Measurements from ENCODE around the gene LTBP1.
"Not testable (repeated sequence)": the region's sequence is repeated elsewhere in the genome, so short reads cannot be mapped to it uniquely, and the experiment has no call there.

Gene LTBP1

DNA sequence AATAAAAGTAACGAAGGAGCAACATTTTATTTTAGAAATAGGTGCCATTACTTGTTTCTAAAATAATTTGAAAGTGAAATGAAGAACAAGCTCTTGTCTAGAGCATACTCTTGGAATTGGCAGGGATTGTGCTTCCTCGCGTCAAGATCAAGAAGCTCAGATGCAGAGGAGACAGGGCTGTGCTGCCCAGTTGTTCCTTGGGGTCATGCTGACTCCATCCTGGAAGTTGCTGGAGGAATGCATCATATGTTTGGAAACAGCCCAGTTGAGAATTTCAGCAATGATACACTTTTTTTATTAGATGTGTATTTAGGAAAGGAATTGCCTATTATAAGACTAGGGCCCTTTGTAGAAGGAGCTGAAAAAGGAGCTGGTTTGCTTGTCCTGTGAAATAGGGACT is 17.2 kb downstream of the LTBP1 start:
- no peak for DNase-seq

DNA sequence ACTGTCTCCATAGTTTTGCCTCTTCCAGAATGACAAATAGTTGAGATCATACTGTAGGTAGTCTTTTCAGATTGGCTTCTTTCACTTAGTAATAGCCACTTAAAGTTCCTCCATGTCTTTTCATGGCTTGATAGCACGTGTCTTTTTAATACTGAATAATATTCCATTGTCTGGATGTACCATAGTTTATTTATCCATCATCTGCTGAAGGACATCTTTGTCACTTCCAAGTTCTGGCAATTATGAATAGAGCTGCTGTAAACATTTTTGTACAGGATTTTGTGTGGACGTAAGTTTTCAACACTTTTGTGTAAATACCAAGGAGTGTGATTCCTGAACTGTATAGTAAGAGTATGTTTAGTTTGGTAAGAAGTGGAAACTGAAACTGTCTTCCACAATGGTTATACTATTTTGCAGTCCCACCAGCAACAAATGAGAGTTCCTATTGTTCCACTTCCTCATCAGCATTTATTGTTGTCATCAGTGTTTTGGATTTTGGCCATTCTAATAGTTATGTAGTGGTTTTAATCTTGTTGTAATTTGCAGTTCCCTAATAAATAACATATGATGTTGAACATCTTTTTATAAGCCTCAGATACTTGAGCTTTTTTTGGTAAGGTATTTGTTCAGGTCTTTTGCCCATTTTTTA is 18.9 kb downstream of the LTBP1 start:
- DNase-seq = no peak

DNA sequence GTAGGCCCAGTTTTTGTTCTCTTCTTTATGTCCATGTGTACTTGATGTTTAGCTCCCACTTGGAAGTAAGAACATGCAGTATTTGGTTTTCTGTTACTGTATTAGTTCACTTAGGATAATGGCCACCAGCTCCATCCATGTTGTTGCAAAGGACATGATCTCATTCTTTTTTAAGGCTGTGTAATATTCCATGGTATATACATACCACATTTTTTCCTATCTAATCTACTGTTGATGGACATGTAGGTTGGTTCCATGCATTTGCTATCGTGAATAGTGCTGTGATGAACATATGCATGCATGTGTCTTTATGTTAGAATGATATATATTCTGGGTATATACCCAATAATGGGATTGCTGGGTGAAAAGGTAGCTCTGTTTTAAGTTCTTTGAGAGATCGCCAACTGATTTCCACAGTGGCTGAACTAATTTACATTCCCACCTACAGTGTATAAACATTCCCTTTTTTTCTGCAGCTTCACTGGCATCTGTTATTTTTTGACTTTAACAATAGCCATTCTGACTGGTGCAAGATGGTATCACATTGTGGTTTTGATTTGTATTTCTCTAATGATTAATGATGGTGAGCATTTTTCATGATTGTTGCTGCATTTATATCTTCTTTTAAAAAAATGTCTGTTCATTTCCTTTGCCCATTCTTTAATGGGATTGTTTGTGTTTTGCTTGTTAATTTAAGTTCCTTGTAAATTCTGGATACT is 22.9 kb downstream of the LTBP1 start:
- DNase-seq = no peak

DNA sequence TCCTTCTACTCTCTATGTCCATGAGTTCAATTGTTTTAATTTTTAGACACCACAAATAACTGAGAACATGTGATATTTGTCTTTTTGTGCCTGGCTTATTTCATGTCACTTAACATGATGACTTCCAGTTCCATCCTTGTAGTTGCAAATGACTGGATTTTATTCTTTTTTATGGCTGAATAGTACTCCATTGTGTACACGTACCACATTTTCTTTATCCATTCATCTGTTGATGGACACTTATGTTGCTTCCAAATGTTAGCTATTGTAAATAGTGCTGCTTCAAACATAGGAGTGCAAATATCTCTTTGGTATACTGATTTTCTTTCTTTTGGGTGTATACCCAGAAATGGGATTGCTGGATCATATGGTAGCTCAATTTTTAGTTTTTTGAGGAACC is 27.0 kb downstream of the LTBP1 start:
- DNase-seq = not testable (repeated sequence)

DNA sequence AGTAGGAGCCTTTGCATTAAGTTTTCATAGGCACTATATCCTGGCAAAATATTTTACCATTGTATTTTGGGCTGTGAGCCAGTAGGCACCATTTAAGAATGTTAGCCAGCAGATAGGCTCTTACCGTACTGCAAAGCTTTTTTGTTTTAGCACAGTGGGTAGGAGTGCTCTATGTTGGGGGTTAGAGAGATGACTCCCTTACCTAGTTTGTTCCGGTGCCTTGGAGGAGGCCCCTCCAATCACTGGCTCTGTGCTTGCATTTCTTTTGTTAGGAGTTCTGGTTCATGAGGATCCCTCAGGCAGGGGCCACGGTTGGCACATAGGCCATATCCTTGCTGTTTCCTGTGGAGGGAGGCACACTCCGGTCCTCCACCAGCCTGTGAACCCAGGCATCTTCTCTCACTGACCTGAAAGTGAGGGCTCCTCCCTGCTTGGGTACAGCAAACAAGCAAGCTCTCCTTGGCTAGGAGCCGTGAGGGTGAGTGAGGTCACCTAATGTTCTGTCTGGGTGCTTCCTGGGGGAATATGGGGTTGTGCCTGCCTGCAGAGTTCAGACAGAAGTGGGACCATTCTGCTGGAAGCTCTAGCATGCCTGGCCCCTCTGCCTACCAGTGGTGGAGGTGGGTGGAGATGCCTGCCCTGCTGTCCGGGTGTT is 29.8 kb downstream of the LTBP1 start:
- no peak for DNase-seq

DNA sequence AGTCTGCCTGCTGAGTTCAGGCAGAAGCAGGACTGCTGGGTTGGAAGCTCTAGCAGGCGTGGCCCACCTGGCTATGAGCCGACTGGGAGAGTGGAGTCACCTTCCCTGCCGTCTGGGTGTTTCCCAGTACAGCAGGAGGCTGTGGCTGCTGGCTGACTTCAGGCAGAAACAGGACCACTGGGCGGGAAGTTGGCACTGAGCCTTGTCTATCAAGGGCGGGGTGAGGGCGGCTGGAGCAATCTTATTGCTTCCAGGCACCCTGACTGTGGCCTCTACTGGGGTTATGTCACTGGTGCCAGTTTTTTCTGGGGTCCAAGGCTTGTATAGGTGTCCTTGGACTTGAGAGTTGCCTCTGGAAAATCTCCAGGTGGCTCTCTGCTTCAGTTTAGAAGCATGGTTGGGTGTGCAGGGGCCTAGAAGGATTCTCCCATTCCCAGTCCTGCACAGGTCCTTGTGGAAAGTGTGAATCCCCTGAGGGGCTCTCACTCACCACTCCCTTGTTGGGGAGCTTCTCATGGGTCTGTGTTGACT is 30.5 kb downstream of the LTBP1 start:
- peak; percentile 0 for DNase-seq

DNA sequence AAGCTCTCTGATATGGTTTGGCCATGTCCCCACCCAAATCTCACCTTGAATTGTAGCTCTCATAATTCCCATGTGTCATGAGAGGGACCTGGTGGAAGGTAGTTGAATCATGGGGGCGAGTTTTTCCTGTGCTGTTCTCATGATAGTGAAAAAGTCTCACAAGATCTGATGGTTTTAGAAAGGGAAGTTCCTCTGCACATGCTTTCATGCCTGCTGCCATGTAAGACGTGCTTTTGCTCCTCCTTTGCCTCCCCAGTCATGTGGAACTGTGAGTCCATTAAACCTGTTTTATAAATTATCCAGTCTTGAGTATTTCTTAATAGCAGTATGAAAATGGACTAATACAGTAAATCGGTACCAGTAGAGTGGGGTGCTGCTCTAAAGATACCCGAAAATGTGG is 34.9 kb downstream of the LTBP1 start:
- no peak for DNase-seq

DNA sequence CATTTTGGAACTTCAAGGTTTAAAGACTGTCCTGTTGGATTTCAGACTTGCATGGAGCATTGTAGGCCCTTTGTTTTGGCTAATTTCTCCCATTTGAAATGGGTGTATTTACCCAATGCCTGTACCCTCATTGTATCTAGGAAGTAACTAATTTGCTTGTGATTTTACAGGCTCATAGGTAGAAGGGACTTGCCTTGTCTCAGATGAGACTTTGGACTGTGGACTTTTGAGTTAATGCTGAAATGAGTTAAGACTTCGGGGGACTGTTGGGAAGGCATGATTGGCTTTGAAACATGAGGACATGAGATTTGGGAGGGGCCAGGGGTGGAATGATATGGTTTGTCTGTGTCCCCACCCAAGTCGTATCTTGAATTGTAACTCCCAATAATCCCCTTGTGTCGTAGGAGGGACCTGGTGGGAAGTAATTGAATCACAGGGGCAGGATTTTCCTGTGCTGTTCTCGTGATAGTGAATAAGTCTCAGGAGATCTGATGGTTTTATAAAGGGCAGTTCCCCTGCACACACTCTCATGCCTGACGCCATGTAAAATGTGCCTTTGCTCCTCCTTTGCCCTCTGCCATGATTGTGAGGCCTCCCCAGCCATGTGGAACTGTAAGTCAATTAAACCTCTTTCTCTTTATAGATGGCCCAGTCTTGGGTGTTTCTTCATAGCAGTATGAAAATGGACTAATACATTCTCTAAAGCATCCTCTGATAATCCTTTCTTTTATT is 36.6 kb downstream of the LTBP1 start:
- not testable (repeated sequence) for DNase-seq

DNA sequence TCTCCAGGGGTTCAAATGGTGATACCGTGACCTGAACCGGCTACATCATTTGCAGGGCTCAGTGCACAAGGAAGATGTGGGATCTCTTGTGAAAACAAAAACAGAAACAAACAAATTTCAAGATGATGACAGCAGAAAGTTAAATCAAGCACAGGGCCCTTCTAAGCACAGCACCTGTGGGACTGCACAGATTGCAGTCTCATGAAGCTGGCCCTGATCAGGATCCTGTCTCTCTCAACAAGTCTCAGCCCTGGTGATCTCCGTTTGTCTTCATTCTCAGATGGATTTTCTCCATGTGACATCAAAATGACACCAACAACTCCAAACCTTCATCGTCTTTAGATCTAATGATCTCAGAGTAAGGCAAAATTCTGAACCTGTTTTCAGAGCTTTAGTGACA is 39.7 kb downstream of the LTBP1 start:
- no peak for DNase-seq

DNA sequence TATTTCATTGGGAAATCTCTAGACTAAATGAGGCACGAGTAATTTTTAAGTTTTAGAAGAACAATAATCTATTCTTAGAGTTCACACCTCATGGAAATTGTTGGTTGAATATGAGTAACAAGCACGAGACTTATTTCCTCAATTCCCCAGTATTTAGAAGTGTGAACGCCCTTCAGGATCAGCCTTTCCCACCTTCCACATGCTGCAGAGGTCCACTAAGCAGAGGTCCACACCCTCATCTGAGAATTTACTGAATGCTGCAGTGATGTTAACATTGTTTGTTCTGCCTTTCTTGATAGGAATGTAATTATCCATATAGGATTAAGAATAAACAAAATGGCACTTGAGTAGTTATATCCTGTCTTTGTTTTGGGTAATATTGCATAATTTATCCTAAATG is 41.8 kb downstream of the LTBP1 start:
- no peak for DNase-seq

DNA sequence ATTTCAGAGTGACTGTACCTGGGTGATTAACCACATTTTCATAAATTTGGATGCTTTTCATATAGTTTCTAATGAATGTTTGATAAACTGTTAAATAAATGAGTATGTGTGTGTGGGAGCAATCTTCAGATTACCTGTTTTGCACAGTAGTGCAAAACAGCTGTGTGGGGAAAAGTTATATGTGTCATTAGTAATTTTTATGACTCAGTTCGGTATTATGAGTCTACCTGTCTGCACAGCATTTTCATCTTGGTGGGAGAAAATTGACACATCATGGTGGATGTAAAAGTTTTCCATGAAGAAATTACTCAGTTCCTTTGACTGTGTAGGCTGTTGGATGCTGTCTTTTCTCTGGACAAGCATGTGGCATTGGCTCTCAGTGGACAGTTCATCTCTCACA is 43.8 kb downstream of the LTBP1 start:
- DNase-seq = no peak

DNA sequence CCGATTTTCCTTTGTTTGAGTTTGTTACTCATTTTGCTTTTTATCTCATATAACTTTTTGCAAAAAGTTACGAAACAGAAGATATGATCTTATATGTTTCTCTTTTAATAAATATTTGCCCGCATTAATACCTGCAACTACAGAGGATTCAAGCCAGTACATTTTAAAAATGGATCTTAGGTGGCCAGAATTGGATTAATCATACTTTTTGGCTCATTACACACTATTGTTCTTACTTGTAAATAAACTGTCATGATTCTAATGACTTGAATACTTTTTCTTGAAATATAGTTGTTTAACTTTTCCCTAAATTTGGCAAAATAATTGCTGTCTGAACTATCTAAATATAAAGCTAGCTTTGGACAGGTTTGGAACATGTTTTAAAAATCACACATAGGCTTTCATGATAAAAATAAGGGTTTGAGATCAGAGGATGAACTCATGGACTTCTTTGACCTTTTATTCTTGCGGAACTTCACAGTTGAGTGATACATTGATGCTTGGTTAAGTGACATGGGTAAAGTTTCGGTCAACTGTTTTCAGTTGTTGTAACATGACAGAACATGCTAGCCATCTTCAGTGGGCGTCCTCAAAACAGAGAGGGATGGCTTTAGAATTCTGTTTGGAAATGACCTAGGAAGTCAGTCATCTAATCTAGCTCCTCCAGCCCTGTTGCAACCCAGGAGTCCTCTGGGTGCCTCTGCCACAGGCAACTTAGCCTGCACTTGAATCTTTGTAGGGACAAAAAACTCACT is 44.5 kb downstream of the LTBP1 start:
- no peak for DNase-seq

DNA sequence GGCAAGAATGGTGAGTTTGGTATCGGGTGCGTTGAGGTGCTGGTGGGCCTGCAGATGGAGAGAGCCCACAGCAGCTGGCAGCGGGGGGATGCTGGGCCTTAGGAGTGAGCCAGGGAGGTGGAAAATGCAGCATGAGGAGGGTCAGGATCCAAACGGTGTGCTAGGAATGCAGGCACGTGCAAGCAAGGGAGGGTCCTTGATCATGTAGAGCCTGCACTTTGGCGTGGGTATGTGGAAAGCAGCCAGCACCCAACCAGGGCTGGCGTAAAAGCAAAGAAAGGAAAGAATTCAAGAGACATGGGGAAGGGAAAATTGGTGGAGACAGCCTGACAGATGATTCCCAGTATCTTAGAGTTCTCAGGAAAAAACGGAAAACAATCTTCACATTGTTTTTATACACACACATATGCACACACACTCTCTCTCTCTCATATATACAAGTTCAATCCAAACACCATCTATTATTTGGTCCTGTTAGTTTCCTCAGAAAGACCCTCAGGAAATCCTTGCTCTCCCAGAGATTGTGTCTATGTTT is 46.3 kb downstream of the LTBP1 start:
- DNase-seq = no peak

DNA sequence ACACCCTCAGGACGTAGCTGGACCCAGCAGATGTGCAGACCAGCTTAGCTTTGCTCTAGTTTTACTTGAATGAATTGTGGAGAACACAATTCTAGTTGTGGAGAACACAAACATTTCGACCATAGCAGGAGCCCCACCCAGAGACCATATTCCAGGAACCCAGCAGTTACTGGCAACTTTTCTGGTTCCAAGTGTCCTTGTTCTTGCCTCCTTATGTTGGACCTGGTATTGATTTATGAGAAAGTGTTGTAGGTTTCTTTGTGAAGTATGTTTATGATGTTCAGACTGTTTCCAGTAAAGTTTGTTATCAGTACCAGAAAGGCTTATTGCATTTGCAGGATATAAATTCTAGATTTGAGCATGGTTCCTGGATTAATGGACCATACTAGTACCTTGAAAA is 51.0 kb downstream of the LTBP1 start:
- no peak for DNase-seq

DNA sequence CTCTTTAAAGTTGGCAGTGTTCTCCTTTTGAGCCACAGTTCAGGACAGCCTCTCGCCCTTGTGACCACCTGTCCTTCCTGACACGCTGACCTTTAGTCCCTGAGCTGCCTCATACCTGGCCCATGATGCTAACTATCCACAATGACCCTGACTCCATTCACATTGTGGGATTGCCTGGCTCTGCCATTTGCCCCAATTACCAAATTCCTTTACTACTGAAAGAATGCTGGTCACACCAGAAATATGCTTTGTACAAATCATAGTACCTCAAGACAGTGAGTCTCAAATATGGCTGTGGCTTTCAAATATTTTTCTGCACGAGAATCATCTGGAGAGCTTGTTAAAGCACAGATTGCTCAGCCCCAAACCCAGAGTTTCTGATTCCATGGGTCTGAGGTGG is 54.2 kb downstream of the LTBP1 start:
- DNase-seq = no peak

DNA sequence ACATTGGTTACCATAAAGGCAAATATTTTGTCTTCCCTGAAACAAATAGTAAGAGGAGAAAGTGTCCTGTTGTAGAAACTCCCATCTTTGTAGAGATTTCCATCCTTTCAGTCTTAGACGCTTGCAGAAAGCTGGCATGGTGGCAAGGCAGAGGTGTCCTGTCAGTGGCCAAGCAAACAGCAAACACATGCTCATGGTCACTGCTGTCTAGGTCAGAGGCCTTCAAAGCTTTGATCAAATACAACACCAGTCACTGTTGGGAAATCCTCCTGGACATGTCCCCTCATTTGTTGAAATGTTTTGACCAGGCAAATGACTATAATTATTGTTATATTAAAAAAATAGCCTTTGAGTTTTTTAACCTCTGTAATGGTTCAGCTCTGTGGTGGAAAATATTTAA is 55.1 kb downstream of the LTBP1 start:
- DNase-seq = no peak

DNA sequence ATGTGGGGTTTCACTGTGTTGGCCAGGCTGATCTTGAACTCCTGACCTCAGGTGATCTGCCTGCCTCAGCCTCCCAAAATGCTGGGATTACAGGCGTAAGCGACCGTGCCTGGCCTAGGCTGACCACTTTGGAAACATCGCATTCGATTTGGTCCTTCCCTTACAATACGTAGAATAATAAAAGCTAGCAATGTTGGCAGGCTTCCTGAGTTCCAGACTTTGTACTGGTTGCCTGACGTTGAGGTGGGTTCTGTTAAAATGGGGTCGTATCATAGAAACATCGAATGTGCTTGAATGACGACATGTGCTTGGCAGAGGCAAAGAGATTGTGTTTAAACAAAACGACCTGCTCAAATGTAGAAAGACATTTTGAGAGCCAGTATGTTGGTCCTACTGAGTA is 56.1 kb downstream of the LTBP1 start:
- DNase-seq = no peak

DNA sequence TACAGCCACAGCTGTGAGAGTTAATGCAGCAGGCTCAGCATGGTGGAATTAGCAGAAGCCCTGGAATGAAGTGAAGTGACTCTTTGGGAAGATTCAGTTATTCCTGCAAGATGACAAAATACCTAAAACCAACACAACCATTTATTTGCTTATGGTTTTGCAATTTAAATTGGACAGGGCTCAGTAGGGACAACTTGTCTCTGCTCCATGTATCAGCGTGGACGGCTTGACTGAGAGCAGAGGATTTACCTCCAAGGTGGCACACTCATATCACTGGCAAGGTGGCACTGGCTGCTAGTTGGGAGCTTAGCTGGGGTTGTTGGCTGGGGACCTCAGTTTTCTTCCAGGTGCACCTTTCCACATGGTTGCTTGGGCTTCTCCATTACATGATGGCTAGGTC is 58.3 kb downstream of the LTBP1 start:
- no peak for DNase-seq

DNA sequence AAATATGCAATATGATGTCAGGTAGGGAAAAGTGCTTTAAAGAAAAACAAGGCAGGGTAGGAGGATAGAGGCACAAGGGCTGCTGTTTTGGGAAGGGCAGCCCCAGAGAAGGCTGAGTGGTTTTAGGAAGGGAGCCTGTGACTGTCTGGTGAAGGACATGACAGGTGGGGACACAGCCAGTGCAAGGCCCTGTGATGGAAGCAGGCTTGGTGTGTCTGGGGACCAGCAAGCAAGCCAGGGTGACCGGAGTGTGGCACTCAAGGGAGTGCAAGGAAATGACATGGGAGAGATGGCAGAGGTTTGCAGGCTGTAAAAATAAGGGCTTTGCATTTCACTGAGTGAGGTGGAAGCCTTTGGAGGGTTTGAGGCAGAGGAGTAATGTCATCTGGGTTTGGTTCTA is 62.0 kb downstream of the LTBP1 start:
- DNase-seq = no peak

DNA sequence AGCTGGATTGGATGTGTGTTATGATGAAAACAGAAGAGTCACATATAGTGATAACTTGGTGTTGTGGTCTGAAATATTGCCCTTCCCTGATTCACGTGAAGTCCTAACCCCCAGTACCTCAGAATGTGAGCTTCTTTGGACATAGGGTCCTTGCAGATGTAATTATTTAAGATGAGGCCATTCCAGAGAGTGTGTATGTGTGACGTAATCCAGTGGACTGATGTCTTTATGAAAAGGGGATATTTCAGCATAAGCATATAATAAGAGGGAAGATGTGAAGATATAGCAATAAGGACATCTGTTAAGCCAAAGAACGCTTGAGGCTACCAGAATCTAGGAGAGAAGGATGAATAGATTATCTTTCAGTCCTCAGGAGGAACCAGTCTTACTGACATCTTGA is 62.5 kb downstream of the LTBP1 start:
- DNase-seq = no peak

DNA sequence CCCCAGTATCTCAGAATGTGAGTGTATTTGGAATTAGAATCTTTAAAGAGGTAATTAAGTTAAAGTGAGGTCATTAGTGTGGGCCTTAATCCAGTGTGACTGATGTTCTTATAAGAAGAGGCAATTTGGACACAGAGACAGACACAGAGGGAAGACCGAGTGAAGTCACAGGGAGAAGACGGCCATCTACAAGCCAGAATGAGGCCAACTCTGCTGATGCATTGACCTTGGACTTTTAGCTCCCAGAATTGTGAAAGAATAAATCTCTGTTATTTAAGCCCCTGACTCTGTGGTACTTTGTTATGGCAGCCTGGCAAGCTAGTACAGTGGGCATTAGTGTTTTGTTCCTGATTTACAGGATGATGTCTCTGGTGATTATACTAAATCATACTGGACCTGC is 64.6 kb downstream of the LTBP1 start:
- DNase-seq = no peak

DNA sequence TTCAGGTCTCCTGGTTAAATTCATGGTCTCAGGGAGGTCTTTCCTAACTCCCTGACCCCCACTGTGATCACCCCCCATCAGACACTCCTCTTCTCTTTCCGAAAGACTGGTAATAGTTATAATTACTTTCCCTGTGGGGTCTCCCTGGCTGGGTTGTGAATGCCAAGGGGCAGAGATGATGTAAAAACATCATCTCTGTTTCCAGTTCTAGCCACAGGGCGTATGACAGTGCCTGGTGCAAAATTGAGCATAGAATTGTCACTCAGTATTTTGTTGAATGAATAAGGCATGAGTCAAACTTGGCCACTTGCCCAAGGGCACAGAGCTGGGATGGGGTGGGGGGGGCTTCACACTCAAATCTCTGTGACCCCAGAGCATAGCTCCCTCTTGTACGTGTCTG is 65.2 kb downstream of the LTBP1 start:
- no peak for DNase-seq
